GM12878 (cell line): ENCODE measurements around the gene NOL3. TPM values are rescaled to one million over a fixed set of nuclear protein-coding genes. Genes with fewer than 3 reads are reported as not detected.

Experiments used
- ATAC-seq: fragments of 200-7000 bp; cut with Tn5 transposase; 3 replicates; pipeline ENCODE4 v1.9.1; 2020; ENCODE audit warnings: mild to moderate bottlenecking, moderate library complexity
- BruUV-seq: library from RNA; stranded (reverse); fragments of 400-500 nt; replicated peaks from 2 replicates; lab custom pipeline; 2021; lab: Mats Ljungman, UMichigan
- CTCF ChIA-PET: fragments of 300-600 bp; sonication (Branson Sonifier 250); formaldehyde crosslinking; extraction: SDS; loops from one replicate; lab custom pipeline; 2021; ENCODE audit warnings: inconsistent platforms; lab: Yijun Ruan, JAX
- POLR2A ChIA-PET: fragments of 350-600 bp; formaldehyde crosslinking; extraction: SDS; loops from one replicate; lab custom pipeline; 2021; ENCODE audit warnings: inconsistent platforms; lab: Charles Lee
- RAD21 ChIA-PET: fragments of 300-600 bp; sonication (Branson Sonifier 250); formaldehyde crosslinking; loops from one replicate; lab custom pipeline; 2023; ENCODE audit warnings: antibody characterized with exemption; ENCODE audit not compliant: unreplicated experiment; lab: Charles Lee
- SMC1A ChIA-PET: fragments of 300-600 bp; sonication (Branson Sonifier 250); formaldehyde crosslinking; loops from one replicate; lab custom pipeline; 2023; ENCODE audit not compliant: unreplicated experiment, uncharacterized antibody; lab: Charles Lee
- DNase-seq: peaks from one replicate; pipeline ENCODE4 v3.0.0-alpha.2; 2011; ENCODE audit warnings: low read depth, low spot score
- FAIRE-seq: peaks from 3 replicates; lab custom pipeline; 2011; peaks lifted over from hg19 to GRCh38; lab: Jason Lieb, UNC
- H2AFZ ChIP-seq: 2 replicates; pipeline ENCODE4 v1.6.0; 2011; ENCODE audit warnings: low read depth, low read length, control low read depth; ENCODE audit not compliant: control insufficient read depth
- H3K27ac ChIP-seq: 2 replicates; pipeline ENCODE4 v1.5.1; 2011; ENCODE audit warnings: control low read depth; ENCODE audit not compliant: control insufficient read depth, insufficient read depth
- H3K27me3 ChIP-seq, 2 experiments: replicated peaks in 1 of 2; 2 replicates each; pipeline versions ENCODE4 v1.6.0 to v1.6.1; 2011; ENCODE audit warnings: low read length in 1 of 2; ENCODE audit not compliant: control insufficient read depth in 2 of 2, insufficient read depth in 2 of 2
- H3K36me3 ChIP-seq, 2 experiments: 2 replicates each; pipeline ENCODE4 v1.5.1; 2011; ENCODE audit warnings: low read length in 1 of 2; ENCODE audit not compliant: control insufficient read depth in 2 of 2, insufficient read depth in 2 of 2
- H3K4me1 ChIP-seq: 2 replicates; pipeline ENCODE4 v1.6.1; 2011; ENCODE audit warnings: mild to moderate bottlenecking, low read length, moderate library complexity, mixed read lengths; ENCODE audit not compliant: control insufficient read depth, insufficient read depth
- H3K4me2 ChIP-seq: 2 replicates; pipeline ENCODE4 v1.6.0; 2011; ENCODE audit warnings: control low read depth; ENCODE audit not compliant: control insufficient read depth, insufficient read depth
- H3K4me3 ChIP-seq: fragments of 200-600 bp; sonication (generic); 2 replicates; pipeline ENCODE4 v1.5.1; 2016
- H3K79me2 ChIP-seq: 2 replicates; pipeline ENCODE4 v1.6.0; 2011; ENCODE audit warnings: low read length; ENCODE audit not compliant: control insufficient read depth, insufficient read depth
- H3K9ac ChIP-seq: 2 replicates; pipeline ENCODE4 v1.8.0; 2011; ENCODE audit warnings: low read length, control low read depth, mixed read lengths; ENCODE audit not compliant: control insufficient read depth, insufficient read depth
- H3K9me3 ChIP-seq: replicated peaks from 3 replicates; pipeline ENCODE4 v1.5.1; 2011; ENCODE audit warnings: mild to moderate bottlenecking, low read length; ENCODE audit not compliant: control insufficient read depth, insufficient read depth
- H4K20me1 ChIP-seq: 2 replicates; pipeline ENCODE4 v1.6.0; 2011; ENCODE audit not compliant: control insufficient read depth, insufficient read depth
- FOXK2 ChIP-seq: fragments of 450-650 bp; IDR thresholded peaks from 2 replicates; pipeline ENCODE4 v1.6.1; 2017; ENCODE audit warnings: mild to moderate bottlenecking, moderate library complexity
- MTA3 ChIP-seq: IDR thresholded peaks from 2 replicates; pipeline ENCODE4 v1.6.1; 2012; ENCODE audit warnings: low read length, inconsistent platforms, borderline replicate concordance
- NBN ChIP-seq: fragments of 450-650 bp; IDR thresholded peaks from 2 replicates; pipeline ENCODE4 v1.6.1; 2016
- NFXL1 ChIP-seq: fragments of 450-650 bp; IDR thresholded peaks from 2 replicates; pipeline ENCODE4 v1.6.1; 2017; ENCODE audit warnings: antibody characterized with exemption, mild to moderate bottlenecking, borderline replicate concordance
- NR2F1 ChIP-seq: fragments of 450-650 bp; conservative IDR thresholded peaks from 2 replicates; pipeline ENCODE4 v1.6.1; 2017; ENCODE audit warnings: mild to moderate bottlenecking
- POLR2AphosphoS5 ChIP-seq: IDR thresholded peaks from 2 replicates; pipeline ENCODE4 v1.6.1; 2011; ENCODE audit warnings: mild to moderate bottlenecking, low read length, inconsistent platforms
- POU2F2 ChIP-seq: IDR thresholded peaks from 3 replicates; pipeline ENCODE4 v1.6.1; 2011; ENCODE audit warnings: low read depth, mild to moderate bottlenecking, low read length, borderline replicate concordance
- RELA ChIP-seq: fragments of 450-650 bp; IDR thresholded peaks from 2 replicates; pipeline ENCODE4 v1.8.0; 2014; ENCODE audit warnings: borderline replicate concordance; ENCODE audit not compliant: partially characterized antibody
- REST ChIP-seq: IDR thresholded peaks from 2 replicates; pipeline ENCODE4 v1.6.1; 2012; ENCODE audit warnings: mild to moderate bottlenecking, low read depth, low read length
- SMAD1 ChIP-seq: fragments of 450-650 bp; IDR thresholded peaks from 2 replicates; pipeline ENCODE4 v1.6.1; 2018; ENCODE audit warnings: mild to moderate bottlenecking, low read depth; ENCODE audit not compliant: partially characterized antibody
- SREBF2 ChIP-seq: IDR thresholded peaks from 2 replicates; pipeline ENCODE4 v1.6.1; 2012; ENCODE audit warnings: mild to moderate bottlenecking, low read length
- WRNIP1 ChIP-seq: IDR thresholded peaks from 2 replicates; pipeline ENCODE4 v1.6.1; 2011; ENCODE audit warnings: low read depth, low read length, improper control_type of control experiment, borderline replicate concordance
- ZBTB4 ChIP-seq: fragments of 450-650 bp; formaldehyde crosslinking; IDR thresholded peaks from 2 replicates; pipeline ENCODE4 v1.4.0; 2022; ENCODE audit warnings: mild to moderate bottlenecking, moderate library complexity
- ZNF274 ChIP-seq: IDR thresholded peaks from one replicate; pipeline ENCODE4 v1.8.0; 2011; ENCODE audit not compliant: insufficient read length, insufficient read depth
- ZNF622 ChIP-seq: fragments of 450-650 bp; IDR thresholded peaks from 2 replicates; pipeline ENCODE4 v1.6.1; 2017; ENCODE audit warnings: mild to moderate bottlenecking, inconsistent platforms
- ZSCAN29 ChIP-seq: fragments of 450-650 bp; IDR thresholded peaks from 2 replicates; pipeline ENCODE4 v1.6.1; 2017; ENCODE audit warnings: mild to moderate bottlenecking, moderate library complexity
- in situ Hi-C: fragments of 300-500 bp; cut with MboI; formaldehyde crosslinking; loops from 9 replicates; pipeline ENCODE4 v1.14.3; 2018; ENCODE audit warnings: mixed read lengths
- intact Hi-C: fragments of 100-400 bp; cut with micrococcal nuclease; formaldehyde crosslinking; loops from one replicate; pipeline ENCODE4 v1.14.2; 2022; ENCODE audit not compliant: unreplicated experiment
- polyA plus RNA-seq, 11 experiments: library from polyadenylated mRNA; depleted of rRNA in 4 of 11; unstranded in 6 of 11; stranded (reverse) in 5 of 11; fragments of >200 nt; fragmentation: Nextera tagmentation in 4 of 11; fragmentation: Illumina TruSeq in 1 of 11; extraction: Ambion mirVana in 4 of 11; extraction: Trizol in 1 of 11; gene quantifications; 1 replicate in 1 of 11; 2 replicates in 10 of 11; pipeline versions ENCODE4 v1.2.1 to v1.2.3, GENCODE V29; 2011 to 2016; ENCODE audit warnings: inconsistent platforms in 2 of 11, missing spikeins in 2 of 11, low read depth in 1 of 11
- total RNA-seq, 4 experiments: library from RNA; depleted of rRNA in 3 of 4; stranded (reverse); fragments of >200 nt in 3 of 4; fragmentation: Illumina TruSeq in 1 of 4; extraction: Trizol in 1 of 4; gene quantifications; 2 replicates each; pipeline versions ENCODE4 v1.2.1 to v1.2.3, GENCODE V29; 2013 to 2021

Gene NOL3
- total and polyA plus RNA-seq, 10 of the 15 experiments (the other 5 are each of a cell fraction or from before 2014, with no cell fraction given), result 0.31 to 18.4 (median 2.7) TPM

DNA sequence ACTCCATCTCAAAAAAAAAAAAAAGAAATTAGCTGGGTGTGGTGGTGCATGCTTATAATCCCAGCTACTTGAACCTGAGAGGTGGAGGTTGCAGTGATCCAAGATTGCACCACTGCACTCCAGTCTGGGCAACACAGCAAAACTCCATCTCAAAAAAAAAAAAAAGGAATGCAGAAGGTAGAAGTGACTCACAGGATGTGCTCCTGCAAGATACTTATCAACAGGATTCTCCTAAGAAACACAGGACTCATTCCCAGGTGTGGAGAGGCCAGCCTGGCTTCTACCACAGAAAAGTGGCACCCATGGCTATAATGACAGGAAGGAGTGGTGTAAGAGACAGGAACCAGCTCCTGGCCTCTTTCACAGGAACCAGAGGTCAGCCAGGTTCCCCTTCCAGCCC is 42.4 kb downstream of the NOL3 start:
- BruUV-seq, result no TSS peak
- intact Hi-C loops, result no loop called here
- no peak overlapping the region for H2AFZ ChIP-seq

More for the DNA sequence above, 42.4 kb downstream of the NOL3 start:
- H4K20me1 ChIP-seq, result no peaks in the 10 kb centered on the region
- ChIA-PET CTCF (no interaction called here), POLR2A (no interaction called here), RAD21 (no interaction called here), SMC1A (interaction anchor here (1.0 kb wide), 1 partner anchor 253 kb away, joined by 3 read pairs; no protein-coding TSS in a partner anchor)
- H3K4me2 ChIP-seq, result no peak overlapping the region
- no peaks in the 10 kb centered on the region for H3K27me3 ChIP-seq
- no peak overlapping the region for H3K4me3 ChIP-seq
- no peak overlapping the region for H3K27ac ChIP-seq
- no peak for DNase-seq
- H3K4me1 ChIP-seq, result no peaks in the 10 kb centered on the region
- TF ChIP-seq ZNF622 (no peak), SMAD1 (no peak), ZSCAN29 (no peak), POLR2AphosphoS5 (no peak), SREBF2 (no peak), NFXL1 (no peak), FOXK2 (no peak), REST (no peak), NBN (no peak), MTA3 (no peak), NR2F1 (no peak), ZBTB4 (CRISPR knock-in tag) (no peak), POU2F2 (no peak), RELA (no peak), WRNIP1 (no peak), ZNF274 (no peak)
- no peak for FAIRE-seq
- no peaks in the 10 kb centered on the region for H3K9me3 ChIP-seq
- no peak for ATAC-seq
- no peak overlapping the region for H3K9ac ChIP-seq
- in situ Hi-C loops, result no loop called here
- no peaks in the 10 kb centered on the region for H3K79me2 ChIP-seq
- no peaks in the 10 kb centered on the region for H3K36me3 ChIP-seq
